ENCODE measurements around the gene CACNA1C.
"Not testable (repeated sequence)": the region's sequence is repeated elsewhere in the genome, so short reads cannot be mapped to it uniquely, and the experiment has no call there.

Gene CACNA1C

GRCh38 chr12:2683283-2684025 is 630.7 kb downstream of the CACNA1C start:
- DNase-seq, result no peak

GRCh38 chr12:2684026-2684325 is 631.2 kb downstream of the CACNA1C start:
- not testable (repeated sequence) for DNase-seq

GRCh38 chr12:2685620-2686279 is 633.0 kb downstream of the CACNA1C start:
- DNase-seq, result not testable (repeated sequence)

- DNase-seq, result no peak
Observed at GRCh38 chr12:2686280-2686646, 633.5 kb downstream of the CACNA1C start.

GRCh38 chr12:2687058-2687457 is 634.3 kb downstream of the CACNA1C start:
- no peak for DNase-seq

DNA sequence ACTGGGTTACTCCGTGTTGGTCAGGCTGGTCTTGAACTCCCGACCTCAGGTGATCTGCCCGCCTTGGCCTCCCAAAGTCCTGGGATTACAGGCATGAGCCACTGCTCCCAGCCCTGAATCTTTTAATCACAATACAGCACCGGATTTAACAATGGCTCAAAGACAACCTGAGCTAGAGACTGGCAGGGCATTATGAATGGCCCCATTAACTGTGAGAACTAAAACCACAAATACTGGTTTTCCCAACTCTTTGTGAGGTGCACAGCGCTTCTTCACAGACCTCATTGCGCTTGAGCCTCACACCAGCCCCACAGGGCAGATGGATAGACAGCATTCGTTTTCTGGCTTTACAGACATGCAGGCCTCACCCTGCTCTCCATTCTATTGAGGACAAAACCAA is 634.9 kb downstream of the CACNA1C start:
- DNase-seq, result no peak

GRCh38 chr12:2688381-2688931 is 635.7 kb downstream of the CACNA1C start:
- DNase-seq, result no peak

DNA sequence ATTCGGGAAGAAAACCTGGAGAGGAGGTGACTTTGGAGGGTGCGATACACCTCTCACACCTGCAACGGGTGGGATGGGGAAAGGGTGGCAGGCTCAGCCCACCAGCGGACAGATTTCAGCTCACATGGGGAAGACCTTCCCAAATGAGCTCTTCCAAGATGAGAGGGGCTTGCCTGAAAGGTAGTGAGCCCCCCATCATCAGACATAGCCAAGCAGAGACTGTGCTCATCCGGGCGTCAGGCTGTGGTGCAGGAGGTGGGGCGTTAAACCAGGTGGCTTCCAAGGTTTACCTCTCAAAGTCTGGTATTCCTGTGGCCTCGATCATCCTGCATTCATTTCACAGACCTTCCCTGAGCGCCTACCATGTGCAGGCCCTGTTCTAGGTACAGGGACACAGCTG is 636.6 kb downstream of the CACNA1C start:
- no peak for DNase-seq

- no peak for DNase-seq
Observed at GRCh38 chr12:2689879-2690278, 637.1 kb downstream of the CACNA1C start.

GRCh38 chr12:2690348-2691005 is 637.7 kb downstream of the CACNA1C start:
- no peak for DNase-seq

DNA sequence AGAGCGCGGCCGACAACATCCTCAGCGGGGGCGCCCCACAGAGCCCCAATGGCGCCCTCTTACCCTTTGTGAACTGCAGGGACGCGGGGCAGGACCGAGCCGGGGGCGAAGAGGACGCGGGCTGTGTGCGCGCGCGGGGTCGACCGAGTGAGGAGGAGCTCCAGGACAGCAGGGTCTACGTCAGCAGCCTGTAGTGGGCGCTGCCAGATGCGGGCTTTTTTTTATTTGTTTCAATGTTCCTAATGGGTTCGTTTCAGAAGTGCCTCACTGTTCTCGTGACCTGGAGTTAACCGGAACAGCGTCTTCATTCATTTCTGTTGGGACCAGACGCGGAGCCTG is 638.2 kb downstream of the CACNA1C start:
- DNase-seq, result no peak

GRCh38 chr12:2691345-2692071 is 638.7 kb downstream of the CACNA1C start:
- no peak for DNase-seq

DNA sequence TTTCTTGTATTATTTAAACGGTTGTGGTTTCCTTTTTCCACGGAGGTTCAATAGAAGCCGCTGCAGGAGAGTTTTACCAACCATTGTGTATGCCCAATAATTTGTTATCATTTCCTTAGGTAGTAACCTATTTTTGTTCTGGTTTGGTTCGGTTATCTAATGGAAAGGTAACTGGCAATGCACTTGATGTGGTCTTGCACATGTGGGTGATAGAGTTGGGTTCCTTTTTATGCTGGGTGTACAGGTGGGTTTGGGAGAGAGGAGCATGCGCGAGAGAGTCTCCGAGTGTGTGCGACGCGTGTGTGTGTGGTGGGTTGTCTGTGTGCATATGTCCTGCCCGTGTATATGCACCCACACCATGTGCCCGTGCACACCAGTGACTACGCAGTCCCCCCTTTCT is 639.3 kb downstream of the CACNA1C start:
- DNase-seq, result no peak

DNA sequence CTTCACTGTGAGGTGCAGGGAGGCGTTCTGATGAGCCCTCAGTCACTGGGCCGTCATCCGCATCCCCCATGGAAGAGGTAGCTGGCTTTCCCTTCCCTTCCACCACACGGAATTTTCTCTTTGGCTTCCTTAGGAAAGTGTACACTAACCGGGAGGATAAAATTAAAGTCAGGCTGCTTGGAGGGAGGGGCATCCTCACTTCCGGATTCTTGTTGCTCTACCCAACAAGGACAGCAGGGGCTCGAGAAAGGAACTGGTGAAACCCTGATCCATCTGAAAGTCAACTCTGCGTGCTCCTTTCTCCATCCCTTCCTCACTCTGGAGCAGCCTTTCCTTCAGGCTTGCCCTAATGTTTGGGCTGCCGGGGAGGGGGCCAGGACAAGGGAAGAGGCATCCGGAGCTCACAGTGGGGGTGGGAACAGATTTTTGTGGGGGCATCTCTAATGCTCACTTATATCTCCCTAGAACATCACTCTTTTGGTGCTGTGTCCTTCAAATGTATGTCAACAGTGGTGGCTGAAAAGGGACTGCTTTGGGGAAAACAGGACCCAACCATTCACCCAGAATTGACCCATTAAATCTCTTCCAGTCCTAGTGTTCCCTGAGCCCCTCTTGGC is 640.6 kb downstream of the CACNA1C start:
- no peak for DNase-seq

DNA sequence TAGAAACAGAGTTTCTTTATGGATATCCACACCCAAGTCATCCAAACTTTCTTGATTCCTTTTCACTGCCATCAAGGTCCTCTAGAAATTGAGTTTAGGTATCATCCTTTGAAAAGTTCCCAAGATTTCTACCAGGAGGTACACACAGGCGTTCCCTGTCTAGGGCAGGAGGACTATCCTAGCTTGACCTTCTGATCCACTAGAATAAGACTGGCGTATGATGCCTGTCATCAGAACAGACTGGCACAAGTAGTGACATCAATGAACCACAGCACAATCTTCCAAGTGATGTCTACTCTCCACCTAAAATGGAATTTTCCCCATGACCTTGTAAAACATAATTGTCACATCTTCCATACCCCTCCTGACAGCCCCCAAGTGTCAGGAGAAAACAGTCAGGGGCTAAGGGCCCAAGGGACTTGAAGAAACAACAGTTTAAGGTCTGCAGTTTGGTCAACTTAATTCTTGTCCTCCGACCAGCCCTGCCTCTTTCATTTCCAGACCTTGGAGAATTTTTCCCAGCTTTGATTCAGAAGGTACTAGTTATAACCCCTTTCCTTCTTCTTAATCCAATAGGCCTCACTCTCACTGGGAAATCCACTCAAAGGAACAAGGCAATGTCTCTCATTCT is 641.3 kb downstream of the CACNA1C start:
- DNase-seq, result no peak

- no peak for DNase-seq
Observed at GRCh38 chr12:2696136-2696535, 643.3 kb downstream of the CACNA1C start.

DNA sequence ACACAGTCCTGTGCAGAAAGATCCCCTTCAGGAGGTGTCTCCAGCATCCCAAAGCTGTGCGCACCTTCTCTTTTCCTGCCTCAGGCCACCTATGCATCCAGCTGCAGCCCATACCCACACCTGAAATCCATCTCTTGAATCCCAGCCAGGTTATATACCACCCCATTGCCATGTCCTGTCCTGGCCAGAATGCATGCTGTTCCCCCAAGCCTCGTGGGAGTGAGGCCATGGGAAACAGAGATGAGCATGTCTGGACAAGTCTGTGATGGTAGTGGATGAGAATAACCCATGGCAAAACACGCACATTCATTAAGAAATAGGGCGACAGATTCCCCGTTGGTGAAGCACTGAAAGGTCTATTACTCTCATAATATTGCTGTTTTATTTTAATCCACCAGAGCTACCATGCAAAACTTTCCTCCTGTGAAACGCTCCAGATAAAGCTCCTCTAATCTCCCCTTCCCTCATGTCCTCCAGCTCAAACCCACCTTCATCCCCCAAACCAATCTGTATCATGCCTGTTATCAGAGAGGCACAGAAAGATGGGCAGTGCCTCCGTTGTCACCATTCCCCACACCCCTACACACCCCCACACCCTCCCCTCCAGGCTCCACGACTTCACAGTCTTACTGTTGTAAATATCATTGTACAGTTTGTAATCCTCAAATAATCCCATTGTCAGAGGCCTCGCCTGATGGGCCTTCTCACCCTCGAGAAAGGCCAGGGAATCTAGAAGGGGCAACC is 644.4 kb downstream of the CACNA1C start:
- DNase-seq, result no peak

GRCh38 chr12:2698566-2698965 is 645.8 kb downstream of the CACNA1C start:
- no peak for DNase-seq

- DNase-seq, result no peak
Observed at GRCh38 chr12:2710701-2711100, 657.9 kb downstream of the CACNA1C start.

DNA sequence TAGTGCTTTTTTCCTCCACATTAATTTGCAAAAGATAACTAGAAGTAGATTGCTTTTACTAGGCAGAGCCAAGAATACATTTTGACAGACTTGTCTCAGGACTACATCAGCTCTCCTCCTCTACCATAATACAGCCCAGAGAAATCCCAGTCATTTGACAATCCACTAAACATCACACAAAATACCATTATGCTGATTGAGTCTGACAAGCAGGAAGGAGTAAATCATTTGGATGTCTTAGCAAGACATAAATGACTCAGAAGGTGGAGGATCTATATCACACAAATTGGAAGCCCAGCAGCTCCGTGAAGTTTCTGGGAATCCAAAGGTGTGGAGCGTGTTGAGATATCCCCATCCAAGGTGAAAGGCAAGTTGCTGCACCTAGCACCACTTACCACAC is 666.6 kb downstream of the CACNA1C start:
- DNase-seq, result no peak

GRCh38 chr12:2722806-2723205 is 670.0 kb downstream of the CACNA1C start:
- DNase-seq, result no peak

DNA sequence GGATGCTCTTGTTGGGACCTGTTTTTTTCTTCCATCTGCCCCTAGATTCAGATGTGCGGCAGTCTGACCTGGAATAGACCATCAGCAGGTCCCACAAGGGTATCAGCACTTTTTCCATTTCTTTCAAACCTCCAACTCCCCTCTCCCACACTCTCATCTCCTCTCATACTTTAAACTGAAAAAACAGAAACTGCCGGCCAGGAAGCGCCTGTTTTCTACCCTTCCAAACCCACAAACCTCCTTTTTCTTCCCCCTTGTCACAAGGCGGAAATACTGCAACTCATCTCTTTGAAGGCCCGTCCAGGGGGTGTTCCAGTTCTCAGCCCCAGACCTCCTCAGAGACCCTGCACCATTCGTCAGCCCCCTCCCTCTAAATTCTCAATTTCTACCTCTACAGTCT is 679.5 kb downstream of the CACNA1C start:
- DNase-seq, result no peak
